ENCODE measurements around the gene FOXI3. TPM values are rescaled to one million over a fixed set of nuclear protein-coding genes. Genes with fewer than 3 reads are reported as not detected.

Gene FOXI3
- total RNA-seq, 4 donors from 2014 or later: 0.14 TPM; not detected in 3

- intact Hi-C loops (cut with DNase I; ENCODE audit: low total_unique reads): no loop called here
Measured at GRCh38 chr2:88489181-88489580, 36.7 kb upstream of the FOXI3 start.

DNA sequence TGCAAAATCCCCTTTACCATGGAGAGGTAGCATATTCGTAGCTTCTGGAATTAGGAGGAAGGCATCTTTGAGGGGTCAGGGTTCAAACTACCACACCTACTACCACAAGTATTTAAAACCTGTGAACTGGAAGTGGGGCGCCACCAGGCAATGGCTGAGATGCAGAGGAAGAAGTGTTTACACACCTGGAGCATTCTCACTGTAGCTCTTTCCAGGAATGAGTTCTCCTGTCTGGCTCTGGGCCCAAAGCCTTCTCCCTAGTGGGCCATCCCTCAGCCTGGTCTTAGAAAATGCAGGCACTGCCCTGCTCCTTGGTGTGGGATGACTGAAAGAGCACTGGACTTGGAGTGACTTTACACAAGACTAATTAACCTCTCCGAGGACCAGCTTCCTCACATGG is 30.7 kb upstream of the FOXI3 start:
- intact Hi-C loops (cut with DNase I; ENCODE audit: low total_unique reads): no loop called here
- Histone ChIP-seq H3K27me3 (no peaks in the 10 kb centered on the region), H3K4me1 (no peaks in the 10 kb centered on the region), H3K9me3 (no peaks in the 10 kb centered on the region), H3K36me3 (no peaks in the 10 kb centered on the region), H3K4me3 (no peak overlapping the region), H3K27ac (no peak overlapping the region)
- no peak for TF ChIP-seq POLR2A (IDR thresholded peaks at IDR 0.05)
- TF ChIP-seq, protein P1, sequence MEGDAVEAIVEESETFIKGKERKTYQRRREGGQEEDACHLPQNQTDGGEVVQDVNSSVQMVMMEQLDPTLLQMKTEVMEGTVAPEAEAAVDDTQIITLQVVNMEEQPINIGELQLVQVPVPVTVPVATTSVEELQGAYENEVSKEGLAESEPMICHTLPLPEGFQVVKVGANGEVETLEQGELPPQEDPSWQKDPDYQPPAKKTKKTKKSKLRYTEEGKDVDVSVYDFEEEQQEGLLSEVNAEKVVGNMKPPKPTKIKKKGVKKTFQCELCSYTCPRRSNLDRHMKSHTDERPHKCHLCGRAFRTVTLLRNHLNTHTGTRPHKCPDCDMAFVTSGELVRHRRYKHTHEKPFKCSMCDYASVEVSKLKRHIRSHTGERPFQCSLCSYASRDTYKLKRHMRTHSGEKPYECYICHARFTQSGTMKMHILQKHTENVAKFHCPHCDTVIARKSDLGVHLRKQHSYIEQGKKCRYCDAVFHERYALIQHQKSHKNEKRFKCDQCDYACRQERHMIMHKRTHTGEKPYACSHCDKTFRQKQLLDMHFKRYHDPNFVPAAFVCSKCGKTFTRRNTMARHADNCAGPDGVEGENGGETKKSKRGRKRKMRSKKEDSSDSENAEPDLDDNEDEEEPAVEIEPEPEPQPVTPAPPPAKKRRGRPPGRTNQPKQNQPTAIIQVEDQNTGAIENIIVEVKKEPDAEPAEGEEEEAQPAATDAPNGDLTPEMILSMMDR (IDR thresholded peaks at IDR 0.05): no peak
- DNase-seq: no peak

More at GRCh38 chr2:88489181-88489580, 36.7 kb upstream of the FOXI3 start:
- no peaks in the 10 kb centered on the region for H3K9me3 ChIP-seq
- no peak for DNase-seq
- H3K4me3 ChIP-seq: no peak overlapping the region
- H3K36me3 ChIP-seq: no peaks in the 10 kb centered on the region
- no peaks in the 10 kb centered on the region for H3K4me1 ChIP-seq
- H3K27ac ChIP-seq: no peak overlapping the region
- no peak for TF ChIP-seq POLR2A (IDR thresholded peaks at IDR 0.05)
- TF ChIP-seq, protein P1 (IDR thresholded peaks at IDR 0.05): no peak
- H3K27me3 ChIP-seq: no peaks in the 10 kb centered on the region

DNA sequence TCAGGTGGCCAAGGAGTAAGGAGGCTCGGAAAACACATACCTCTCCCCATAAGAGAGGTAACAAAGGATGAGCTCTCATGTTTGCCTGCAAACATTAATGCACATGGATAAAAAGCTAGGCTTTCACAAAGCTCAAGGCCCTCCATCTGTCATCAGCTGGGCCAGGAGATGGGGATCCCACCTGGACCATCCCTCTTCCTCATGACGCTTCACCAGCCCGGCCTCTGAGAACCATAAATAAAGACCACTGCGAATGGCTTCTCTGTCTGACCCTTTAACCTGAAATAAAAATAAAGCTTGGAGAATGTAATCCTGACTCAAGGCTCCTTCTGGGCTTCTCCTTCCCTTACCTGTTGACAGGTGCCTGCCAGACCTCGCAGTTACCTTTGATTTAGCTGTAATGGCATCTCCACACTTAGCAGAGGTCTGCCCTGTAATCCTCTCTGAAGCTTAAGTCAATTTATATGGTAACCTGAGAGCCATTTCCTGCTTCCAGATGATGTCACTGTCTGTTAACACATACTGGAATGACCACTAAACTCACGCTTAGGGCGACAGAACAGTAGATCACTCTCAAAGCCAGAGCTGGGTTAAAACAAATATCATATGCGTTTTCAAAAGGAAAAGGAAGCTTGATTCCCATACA is 29.3 kb upstream of the FOXI3 start:
- TF ChIP-seq, protein P1 (IDR thresholded peaks at IDR 0.05): no peak
- TF ChIP-seq POLR2A (IDR thresholded peaks at IDR 0.05): no peak
- no peaks in the 10 kb centered on the region for H3K27me3 ChIP-seq
- intact Hi-C loops (cut with DNase I; ENCODE audit: low total_unique reads): no loop called here
- DNase-seq: no peak
- no peaks in the 10 kb centered on the region for H3K36me3 ChIP-seq
- no peak overlapping the region for H3K4me3 ChIP-seq
- H3K27ac ChIP-seq: no peak overlapping the region
- no peaks in the 10 kb centered on the region for H3K4me1 ChIP-seq
- H3K9me3 ChIP-seq: no peaks in the 10 kb centered on the region

GRCh38 chr2:88472811-88473210 is 20.3 kb upstream of the FOXI3 start:
- H3K27me3 ChIP-seq: no peaks in the 10 kb centered on the region
- no peaks in the 10 kb centered on the region for H3K4me1 ChIP-seq
- no peak overlapping the region for H3K4me3 ChIP-seq
- H3K36me3 ChIP-seq: no peaks in the 10 kb centered on the region
- no peaks in the 10 kb centered on the region for H3K9me3 ChIP-seq
- H3K27ac ChIP-seq: no peak overlapping the region
- no peak for TF ChIP-seq POLR2A (IDR thresholded peaks at IDR 0.05)
- TF ChIP-seq, protein P1 (IDR thresholded peaks at IDR 0.05): no peak
- intact Hi-C loops (cut with DNase I; ENCODE audit: low total_unique reads): no loop called here
- DNase-seq: no peak

GRCh38 chr2:88471083-88471942 is 18.8 kb upstream of the FOXI3 start:
- Histone ChIP-seq H3K36me3 (no peaks in the 10 kb centered on the region), H3K4me1 (no peaks in the 10 kb centered on the region), H3K9me3 (no peaks in the 10 kb centered on the region), H3K27me3 (no peaks in the 10 kb centered on the region), H3K4me3 (no peak overlapping the region), H3K27ac (no peak overlapping the region)
- intact Hi-C loops (cut with DNase I; ENCODE audit: low total_unique reads): no loop called here
- TF ChIP-seq, protein P1 (IDR thresholded peaks at IDR 0.05): no peak
- no peak for TF ChIP-seq POLR2A (IDR thresholded peaks at IDR 0.05)
- no peak for DNase-seq
